Keratinocyte (primary cell): ENCODE measurements around the gene TBC1D9B.

Source experiments
- CTCF ChIP-seq, 3 experiments: IDR thresholded peaks in 1 of 3; conservative IDR thresholded peaks in 1 of 3; optimal IDR thresholded peaks in 1 of 3; 2 replicates in 2 of 3; 3 replicates in 1 of 3; pipeline versions ENCODE3 to v1.5.1; 2011; ENCODE audit warnings: low read length in 3 of 3, mild to moderate bottlenecking in 3 of 3, moderate library complexity in 2 of 3, control low read depth in 1 of 3, inconsistent platforms in 1 of 3; ENCODE audit not compliant: insufficient read depth in 2 of 3; ENCODE audit errors: extremely low read depth in 1 of 3
- EZH2 ChIP-seq: IDR thresholded peaks from one replicate; pipeline ENCODE4 v1.6.1; 2012; ENCODE audit warnings: inconsistent platforms, mild to moderate bottlenecking, low read length, moderate library complexity

- TF ChIP-seq EZH2, result no peak
- TF ChIP-seq CTCF (optimal IDR thresholded peaks at IDR 0.05 in 1 of 3, IDR thresholded peaks at IDR 0.05 in 1 of 3, conservative IDR thresholded peaks at IDR 0.05 in 1 of 3; ENCODE audit: extremely low read depth in 1 of 3, insufficient read depth in 2 of 3, low read length in 3 of 3), result no peak
These were observed 47.9 kb upstream of the TBC1D9B start for GRCh38 chr5:179955630-179956029.
